Ecto neural progenitor cell (in vitro differentiated cells): Measurements from ENCODE around the gene SLC25A47.
"Not testable (repeated sequence)": the region's sequence is repeated elsewhere in the genome, so short reads cannot be mapped to it uniquely, and the experiment has no call there.

Experiments
- DNase-seq: peaks from one replicate; pipeline ENCODE4 v3.0.0-alpha.2; 2018; ENCODE audit warnings: low spot score

SLC25A47 gene

GRCh38 chr14:100306101-100306997, 16.8 kb upstream of the SLC25A47 start, which contains the start of gene SLC25A29:
SLC25A29 (minus strand) TSS chr14:100306444; CDS start chr14:100306232, 212 bp downstream.
- peak; percentile 91 for DNase-seq

GRCh38 chr14:100306998-100307765, 16.0 kb upstream of the SLC25A47 start:
- peak; percentile 71 for DNase-seq

- no peak for DNase-seq
Measured at GRCh38 chr14:100307766-100308426, 15.2 kb upstream of the SLC25A47 start.

- not testable (repeated sequence) for DNase-seq
Measured at GRCh38 chr14:100308427-100308792, 14.7 kb upstream of the SLC25A47 start.

GRCh38 chr14:100309028-100309737, 14.0 kb upstream of the SLC25A47 start:
- DNase-seq = no peak

GRCh38 chr14:100312110-100312876, 10.8 kb upstream of the SLC25A47 start:
- DNase-seq = not testable (repeated sequence)

- DNase-seq = no peak
Measured at GRCh38 chr14:100312877-100313400, 10.2 kb upstream of the SLC25A47 start.

GRCh38 chr14:100313464-100314230, 9.5 kb upstream of the SLC25A47 start:
- no peak for DNase-seq

GRCh38 chr14:100314724-100315123, 8.4 kb upstream of the SLC25A47 start:
- no peak for DNase-seq

GRCh38 chr14:100317389-100317788, 5.8 kb upstream of the SLC25A47 start:
- DNase-seq = no peak

GRCh38 chr14:100317912-100318808, 5.0 kb upstream of the SLC25A47 start:
- peak; percentile 80 for DNase-seq

GRCh38 chr14:100320157-100320856, 2.8 kb upstream of the SLC25A47 start:
- no peak for DNase-seq

- no peak for DNase-seq
Measured at GRCh38 chr14:100321473-100322137, 1.5 kb upstream of the SLC25A47 start.

- no peak for DNase-seq
Measured at GRCh38 chr14:100322138-100322957, 791 bp upstream of the SLC25A47 start.

- DNase-seq = no peak
Measured at GRCh38 chr14:100323942-100324307, 786 bp downstream of the SLC25A47 start.

- DNase-seq = no peak
Measured at GRCh38 chr14:100325231-100325632, 2.1 kb downstream of the SLC25A47 start.

GRCh38 chr14:100325958-100326357, 2.8 kb downstream of the SLC25A47 start:
- DNase-seq = no peak
